ENCODE data around the gene ZFAND3.
"Not testable (repeated sequence)": the region's sequence is repeated elsewhere in the genome, so short reads cannot be mapped to it uniquely, and the experiment has no call there.

The ZFAND3 gene

GRCh38 chr6:37893734-37894133 lies 74.2 kb downstream of the ZFAND3 start:
- H3K4me1 ChIP-seq (ENCODE audit: control insufficient read depth, insufficient read depth, low read length); H3K9me3 ChIP-seq (ENCODE audit: control insufficient read depth, insufficient read depth, low read length); H3K27me3 ChIP-seq (ENCODE audit: control insufficient read depth, insufficient read depth, low read length); H3K4me3 ChIP-seq (ENCODE audit: low read length); H3K27ac ChIP-seq (ENCODE audit: low read length); H3K36me3 ChIP-seq (ENCODE audit: control insufficient read depth, insufficient read depth, low read length); DNase-seq (ENCODE audit: low read depth, low spot score): not testable (repeated sequence)
- WGBS (ENCODE audit: insufficient coverage, insufficient read length), result no CpG with 5 or more reads among the region's 9 CpGs

GRCh38 chr6:37894585-37894984 lies 75.1 kb downstream of the ZFAND3 start:
- H3K9me3 ChIP-seq (ENCODE audit: control insufficient read depth, insufficient read depth, low read length), result no peaks in the 10 kb centered on the region
- WGBS (ENCODE audit: insufficient coverage, insufficient read length), result 100% methylated on average over 1 of the region's 5 CpGs
- H3K4me3 ChIP-seq (ENCODE audit: low read length), result no peak overlapping the region
- H3K27ac ChIP-seq (ENCODE audit: low read length), result no peak overlapping the region
- H3K27me3 ChIP-seq (ENCODE audit: control insufficient read depth, insufficient read depth, low read length), result no peaks in the 10 kb centered on the region
- no peaks in the 10 kb centered on the region for H3K4me1 ChIP-seq (ENCODE audit: control insufficient read depth, insufficient read depth, low read length)
- DNase-seq (ENCODE audit: low read depth, low spot score), result no peak
- H3K36me3 ChIP-seq (ENCODE audit: control insufficient read depth, insufficient read depth, low read length), result no peaks in the 10 kb centered on the region

- Histone ChIP-seq H3K9me3 (ENCODE audit: control insufficient read depth, insufficient read depth, low read length) (no peaks in the 10 kb centered on the region), H3K4me1 (ENCODE audit: control insufficient read depth, insufficient read depth, low read length) (no peaks in the 10 kb centered on the region), H3K4me3 (ENCODE audit: low read length) (no peak overlapping the region), H3K27ac (ENCODE audit: low read length) (no peak overlapping the region), H3K27me3 (ENCODE audit: control insufficient read depth, insufficient read depth, low read length) (no peaks in the 10 kb centered on the region), H3K36me3 (ENCODE audit: control insufficient read depth, insufficient read depth, low read length) (no peaks in the 10 kb centered on the region)
- no CpG with 5 or more reads among the region's 5 CpGs for WGBS (ENCODE audit: insufficient coverage, insufficient read length)
- no peak for DNase-seq (ENCODE audit: low read depth, low spot score)
These were observed 77.8 kb downstream of the ZFAND3 start for GRCh38 chr6:37897321-37897720.

- H3K4me1 ChIP-seq (ENCODE audit: control insufficient read depth, insufficient read depth, low read length), result no peaks in the 10 kb centered on the region
- no peaks in the 10 kb centered on the region for H3K9me3 ChIP-seq (ENCODE audit: control insufficient read depth, insufficient read depth, low read length)
- no peaks in the 10 kb centered on the region for H3K36me3 ChIP-seq (ENCODE audit: control insufficient read depth, insufficient read depth, low read length)
- no peak overlapping the region for H3K27ac ChIP-seq (ENCODE audit: low read length)
- no CpG with 5 or more reads among the region's 4 CpGs for WGBS (ENCODE audit: insufficient coverage, insufficient read length)
- no peak for DNase-seq (ENCODE audit: low read depth, low spot score)
- no peak overlapping the region for H3K4me3 ChIP-seq (ENCODE audit: low read length)
- no peaks in the 10 kb centered on the region for H3K27me3 ChIP-seq (ENCODE audit: control insufficient read depth, insufficient read depth, low read length)
These were observed 78.4 kb downstream of the ZFAND3 start for GRCh38 chr6:37897818-37898515.

- Histone ChIP-seq H3K27me3 (ENCODE audit: control insufficient read depth, insufficient read depth, low read length) (no peaks in the 10 kb centered on the region), H3K36me3 (ENCODE audit: control insufficient read depth, insufficient read depth, low read length) (no peaks in the 10 kb centered on the region), H3K27ac (ENCODE audit: low read length) (no peak overlapping the region), H3K4me1 (ENCODE audit: control insufficient read depth, insufficient read depth, low read length) (no peaks in the 10 kb centered on the region; the same call in 1 of the 2 replicates), H3K4me3 (ENCODE audit: low read length) (no peak overlapping the region), H3K9me3 (ENCODE audit: control insufficient read depth, insufficient read depth, low read length) (no peaks in the 10 kb centered on the region)
- DNase-seq (ENCODE audit: low read depth, low spot score), result no peak
- no CpG with 5 or more reads among the region's 9 CpGs for WGBS (ENCODE audit: insufficient coverage, insufficient read length)
These were observed 84.1 kb downstream of the ZFAND3 start for GRCh38 chr6:37903351-37904340.

- no CpG with 5 or more reads among the region's 3 CpGs for WGBS (ENCODE audit: insufficient coverage, insufficient read length)
- no peak overlapping the region for H3K4me3 ChIP-seq (ENCODE audit: low read length)
- H3K27me3 ChIP-seq (ENCODE audit: control insufficient read depth, insufficient read depth, low read length), result no peaks in the 10 kb centered on the region
- no peaks in the 10 kb centered on the region for H3K9me3 ChIP-seq (ENCODE audit: control insufficient read depth, insufficient read depth, low read length)
- no peaks in the 10 kb centered on the region; the same call in 1 of the 2 replicates for H3K4me1 ChIP-seq (ENCODE audit: control insufficient read depth, insufficient read depth, low read length)
- H3K36me3 ChIP-seq (ENCODE audit: control insufficient read depth, insufficient read depth, low read length), result no peaks in the 10 kb centered on the region
- DNase-seq (ENCODE audit: low read depth, low spot score), result no peak
- H3K27ac ChIP-seq (ENCODE audit: low read length), result no peak overlapping the region
These were observed 85.1 kb downstream of the ZFAND3 start for GRCh38 chr6:37904590-37904989.

- Histone ChIP-seq H3K4me3 (ENCODE audit: low read length) (no peak overlapping the region), H3K9me3 (ENCODE audit: control insufficient read depth, insufficient read depth, low read length) (no peaks in the 10 kb centered on the region), H3K27ac (ENCODE audit: low read length) (no peak overlapping the region), H3K27me3 (ENCODE audit: control insufficient read depth, insufficient read depth, low read length) (no peaks in the 10 kb centered on the region), H3K36me3 (ENCODE audit: control insufficient read depth, insufficient read depth, low read length) (no peaks in the 10 kb centered on the region), H3K4me1 (ENCODE audit: control insufficient read depth, insufficient read depth, low read length) (no peaks in the 10 kb centered on the region; the same call in 1 of the 2 replicates)
- DNase-seq (ENCODE audit: low read depth, low spot score), result no peak
- WGBS (ENCODE audit: insufficient coverage, insufficient read length), result no CpG with 5 or more reads among the region's 4 CpGs
These were observed 86.6 kb downstream of the ZFAND3 start for GRCh38 chr6:37906121-37906520.

- H3K36me3 ChIP-seq (ENCODE audit: control insufficient read depth, insufficient read depth, low read length), result no peaks in the 10 kb centered on the region
- no peaks in the 10 kb centered on the region for H3K27me3 ChIP-seq (ENCODE audit: control insufficient read depth, insufficient read depth, low read length)
- H3K4me3 ChIP-seq (ENCODE audit: low read length), result no peak overlapping the region
- no peak for DNase-seq (ENCODE audit: low read depth, low spot score)
- no peaks in the 10 kb centered on the region; the same call in 1 of the 2 replicates for H3K4me1 ChIP-seq (ENCODE audit: control insufficient read depth, insufficient read depth, low read length)
- H3K27ac ChIP-seq (ENCODE audit: low read length), result no peak overlapping the region
- H3K9me3 ChIP-seq (ENCODE audit: control insufficient read depth, insufficient read depth, low read length), result no peaks in the 10 kb centered on the region
- WGBS (ENCODE audit: insufficient coverage, insufficient read length), result no CpG with 5 or more reads among the region's 3 CpGs
These were observed 91.5 kb downstream of the ZFAND3 start for GRCh38 chr6:37910998-37911397.

- no peak for DNase-seq (ENCODE audit: low read depth, low spot score)
- Histone ChIP-seq H3K4me3 (ENCODE audit: low read length) (no peak overlapping the region), H3K36me3 (ENCODE audit: control insufficient read depth, insufficient read depth, low read length) (no peaks in the 10 kb centered on the region), H3K4me1 (ENCODE audit: control insufficient read depth, insufficient read depth, low read length) (no peaks in the 10 kb centered on the region; the same call in 1 of the 2 replicates), H3K9me3 (ENCODE audit: control insufficient read depth, insufficient read depth, low read length) (no peaks in the 10 kb centered on the region), H3K27ac (ENCODE audit: low read length) (no peak overlapping the region), H3K27me3 (ENCODE audit: control insufficient read depth, insufficient read depth, low read length) (no peaks in the 10 kb centered on the region)
- no CpG with 5 or more reads among the region's 1 CpG for WGBS (ENCODE audit: insufficient coverage, insufficient read length)
These were observed 93.7 kb downstream of the ZFAND3 start for GRCh38 chr6:37913210-37913609.

GRCh38 chr6:37915463-37915862 lies 95.9 kb downstream of the ZFAND3 start:
- Histone ChIP-seq H3K4me3 (ENCODE audit: low read length) (no peak overlapping the region), H3K9me3 (ENCODE audit: control insufficient read depth, insufficient read depth, low read length) (no peaks in the 10 kb centered on the region), H3K27ac (ENCODE audit: low read length) (no peak overlapping the region), H3K27me3 (ENCODE audit: control insufficient read depth, insufficient read depth, low read length) (no peaks in the 10 kb centered on the region), H3K4me1 (ENCODE audit: control insufficient read depth, insufficient read depth, low read length) (no peaks in the 10 kb centered on the region; the same call in 1 of the 2 replicates), H3K36me3 (ENCODE audit: control insufficient read depth, insufficient read depth, low read length) (no peaks in the 10 kb centered on the region)
- no peak for DNase-seq (ENCODE audit: low read depth, low spot score)
- no CpG with 5 or more reads among the region's 3 CpGs for WGBS (ENCODE audit: insufficient coverage, insufficient read length)

Data from iPS DF 6.9 (cell line).